Measurements from ENCODE around the gene ARHGEF39.
"Not testable (repeated sequence)": the region's sequence is repeated elsewhere in the genome, so short reads cannot be mapped to it uniquely, and the experiment has no call there.

- TF ChIP-seq CTCF (IDR thresholded peaks at IDR 0.05; ENCODE audit: insufficient read depth, low read depth, low read length); EZH2 (IDR thresholded peaks at IDR 0.05; ENCODE audit: insufficient read depth, low read length): not testable (repeated sequence)
Measured at GRCh38 chr9:35640431-35640830, 24.6 kb downstream of the ARHGEF39 start.
